Keratinocyte (primary cell): ENCODE results near the gene NME7. TPM values are rescaled to one million over a fixed set of nuclear protein-coding genes. Genes with fewer than 3 reads are reported as not detected.

ENCODE experiments used
- DNase-seq: peaks from one replicate; pipeline ENCODE4 v3.0.0-alpha.2; 2011; ENCODE audit warnings: low read depth, missing footprints, low spot score
- FAIRE-seq: peaks from 2 replicates; lab custom pipeline; 2011; peaks lifted over from hg19 to GRCh38; lab: Jason Lieb, UNC
- H2AFZ ChIP-seq: 2 replicates; pipeline ENCODE4 v1.6.0; 2012; ENCODE audit warnings: low read length, control low read depth, inconsistent platforms; ENCODE audit not compliant: control insufficient read depth
- H3K27ac ChIP-seq: 2 replicates; pipeline ENCODE4 v1.5.1; 2011; ENCODE audit warnings: low read length; ENCODE audit not compliant: control insufficient read depth, insufficient read depth
- H3K27me3 ChIP-seq: 3 replicates; pipeline ENCODE4 v1.6.0; 2011; ENCODE audit warnings: low read length; ENCODE audit not compliant: control insufficient read depth, insufficient read depth; ENCODE audit errors: extremely low read depth
- H3K36me3 ChIP-seq, 2 experiments: 2 replicates in 1 of 2; 3 replicates in 1 of 2; pipeline ENCODE4 v1.5.1; 2011; ENCODE audit warnings: low read length in 2 of 2, mild to moderate bottlenecking in 1 of 2; ENCODE audit not compliant: control insufficient read depth in 2 of 2, insufficient read depth in 2 of 2; ENCODE audit errors: extremely low read depth in 1 of 2
- H3K4me1 ChIP-seq: 3 replicates; pipeline ENCODE4 v1.5.1; 2011; ENCODE audit warnings: low read length; ENCODE audit not compliant: control insufficient read depth, insufficient read depth; ENCODE audit errors: extremely low read depth
- H3K4me2 ChIP-seq: 3 replicates; pipeline ENCODE4 v1.6.0; 2011; ENCODE audit warnings: low read depth, low read length; ENCODE audit not compliant: control insufficient read depth, insufficient read depth; ENCODE audit errors: extremely low read depth
- H3K4me3 ChIP-seq, 3 experiments: fragments of 200-600 bp in 1 of 3; sonication (generic) in 1 of 3; 2 replicates in 2 of 3; 3 replicates in 1 of 3; pipeline ENCODE4 v1.5.1; 2011 to 2016; ENCODE audit warnings: low read length in 3 of 3, mild to moderate bottlenecking in 3 of 3, control low read depth in 2 of 3, inconsistent platforms in 1 of 3, low read depth in 1 of 3, mixed read lengths in 1 of 3, mixed run types in 1 of 3, moderate library complexity in 1 of 3; ENCODE audit not compliant: control insufficient read depth in 2 of 3, insufficient read depth in 2 of 3; ENCODE audit errors: extremely low read depth in 1 of 3
- H3K79me2 ChIP-seq: 2 replicates; pipeline ENCODE4 v1.6.0; 2012; ENCODE audit warnings: low read length; ENCODE audit not compliant: control insufficient read depth, insufficient read depth
- H3K9ac ChIP-seq: 3 replicates; pipeline ENCODE4 v1.6.0; 2011; ENCODE audit warnings: low read length; ENCODE audit not compliant: control insufficient read depth, insufficient read depth; ENCODE audit errors: extremely low read depth
- H3K9me1 ChIP-seq: 3 replicates; pipeline ENCODE4 v1.6.0; 2011; ENCODE audit warnings: low read length; ENCODE audit not compliant: control insufficient read depth, insufficient read depth; ENCODE audit errors: extremely low read depth
- H3K9me3 ChIP-seq: 2 replicates; pipeline ENCODE4 v1.5.1; 2012; ENCODE audit warnings: low read depth, low read length; ENCODE audit not compliant: control insufficient read depth
- H4K20me1 ChIP-seq: 3 replicates; pipeline ENCODE4 v1.6.0; 2011; ENCODE audit warnings: low read length; ENCODE audit not compliant: control insufficient read depth, insufficient read depth; ENCODE audit errors: extremely low read depth
- EZH2 ChIP-seq: IDR thresholded peaks from one replicate; pipeline ENCODE4 v1.6.1; 2012; ENCODE audit warnings: inconsistent platforms, mild to moderate bottlenecking, low read length, moderate library complexity
- dilution Hi-C: fragments of 300-500 bp; cut with MboI; formaldehyde crosslinking; loops from one replicate; pipeline ENCODE4 v1.7.0; 2020; ENCODE audit warnings: low sequenced_read_pairs; ENCODE audit not compliant: extremely low pct_ligation_motif_present
- polyA plus RNA-seq, 5 experiments: library from polyadenylated mRNA; depleted of rRNA in 3 of 5; stranded (reverse) in 3 of 5; stranded (forward) in 1 of 5; unstranded in 1 of 5; fragments of >200 nt; gene quantifications; 1 replicate in 1 of 5; 2 replicates in 3 of 5; 3 replicates in 1 of 5; pipeline versions ENCODE4 v1.2.1 to v1.2.3, GENCODE V29; 2011 to 2012; ENCODE audit warnings: missing spikeins in 2 of 5, low read depth in 1 of 5, low replicate concordance in 1 of 5
- TF ChIP-seq, protein P1 (sequence below), 3 experiments: IDR thresholded peaks in 1 of 3; conservative IDR thresholded peaks in 1 of 3; optimal IDR thresholded peaks in 1 of 3; 2 replicates in 2 of 3; 3 replicates in 1 of 3; pipeline versions ENCODE3 to v1.5.1; 2011; ENCODE audit warnings: low read length in 3 of 3, mild to moderate bottlenecking in 3 of 3, moderate library complexity in 2 of 3, control low read depth in 1 of 3, inconsistent platforms in 1 of 3; ENCODE audit not compliant: insufficient read depth in 2 of 3; ENCODE audit errors: extremely low read depth in 1 of 3

The NME7 gene
- polyA plus RNA-seq, 1 donor (not counting 4 experiments of a cell fraction or from before 2014, with no cell fraction given) = 52.9 TPM

DNA sequence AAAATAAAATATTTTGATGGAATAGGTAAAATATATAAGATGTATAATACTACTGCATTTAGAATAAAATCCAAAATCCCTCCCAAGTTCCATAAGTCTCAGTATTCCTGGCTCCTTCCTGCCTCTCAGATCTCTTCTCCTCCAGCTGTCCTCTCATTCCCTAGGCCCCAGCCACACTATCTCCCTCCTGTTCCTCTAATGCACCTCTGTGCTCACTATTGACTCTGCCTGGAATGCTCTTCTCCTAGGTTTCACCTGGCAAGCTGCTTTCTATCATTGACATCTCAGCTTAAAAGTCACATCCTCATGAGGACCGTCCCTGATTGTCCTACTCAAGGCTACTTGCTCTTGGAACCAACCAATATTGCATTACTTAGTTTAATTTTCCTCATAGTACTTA, 7.2 kb downstream of the NME7 start:
- Histone ChIP-seq H3K36me3 (peaks cover 0 to 8% of the 10 kb centered on the region in 2 experiments), H3K27me3 (no peaks in the 10 kb centered on the region), H2AFZ (no peak overlapping the region), H3K9ac (no peak overlapping the region), H3K4me1 (peaks cover 27% of the 10 kb centered on the region), H3K9me3 (no peaks in the 10 kb centered on the region), H4K20me1 (no peaks in the 10 kb centered on the region), H3K27ac (no peak overlapping the region), H3K79me2 (peaks cover 30% of the 10 kb centered on the region), H3K4me3 (no peak overlapping the region), H3K9me1 (no peaks in the 10 kb centered on the region), H3K4me2 (no peak overlapping the region)
- dilution Hi-C loops = no loop called here
- DNase-seq (no peak), FAIRE-seq (no peak)
- TF ChIP-seq, protein P1, sequence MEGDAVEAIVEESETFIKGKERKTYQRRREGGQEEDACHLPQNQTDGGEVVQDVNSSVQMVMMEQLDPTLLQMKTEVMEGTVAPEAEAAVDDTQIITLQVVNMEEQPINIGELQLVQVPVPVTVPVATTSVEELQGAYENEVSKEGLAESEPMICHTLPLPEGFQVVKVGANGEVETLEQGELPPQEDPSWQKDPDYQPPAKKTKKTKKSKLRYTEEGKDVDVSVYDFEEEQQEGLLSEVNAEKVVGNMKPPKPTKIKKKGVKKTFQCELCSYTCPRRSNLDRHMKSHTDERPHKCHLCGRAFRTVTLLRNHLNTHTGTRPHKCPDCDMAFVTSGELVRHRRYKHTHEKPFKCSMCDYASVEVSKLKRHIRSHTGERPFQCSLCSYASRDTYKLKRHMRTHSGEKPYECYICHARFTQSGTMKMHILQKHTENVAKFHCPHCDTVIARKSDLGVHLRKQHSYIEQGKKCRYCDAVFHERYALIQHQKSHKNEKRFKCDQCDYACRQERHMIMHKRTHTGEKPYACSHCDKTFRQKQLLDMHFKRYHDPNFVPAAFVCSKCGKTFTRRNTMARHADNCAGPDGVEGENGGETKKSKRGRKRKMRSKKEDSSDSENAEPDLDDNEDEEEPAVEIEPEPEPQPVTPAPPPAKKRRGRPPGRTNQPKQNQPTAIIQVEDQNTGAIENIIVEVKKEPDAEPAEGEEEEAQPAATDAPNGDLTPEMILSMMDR (optimal IDR thresholded peaks at IDR 0.05 in 1 of 3, IDR thresholded peaks at IDR 0.05 in 1 of 3, conservative IDR thresholded peaks at IDR 0.05 in 1 of 3; ENCODE audit: extremely low read depth in 1 of 3, insufficient read depth in 2 of 3, low read length in 3 of 3) = no peak
- no peak for TF ChIP-seq EZH2

DNA sequence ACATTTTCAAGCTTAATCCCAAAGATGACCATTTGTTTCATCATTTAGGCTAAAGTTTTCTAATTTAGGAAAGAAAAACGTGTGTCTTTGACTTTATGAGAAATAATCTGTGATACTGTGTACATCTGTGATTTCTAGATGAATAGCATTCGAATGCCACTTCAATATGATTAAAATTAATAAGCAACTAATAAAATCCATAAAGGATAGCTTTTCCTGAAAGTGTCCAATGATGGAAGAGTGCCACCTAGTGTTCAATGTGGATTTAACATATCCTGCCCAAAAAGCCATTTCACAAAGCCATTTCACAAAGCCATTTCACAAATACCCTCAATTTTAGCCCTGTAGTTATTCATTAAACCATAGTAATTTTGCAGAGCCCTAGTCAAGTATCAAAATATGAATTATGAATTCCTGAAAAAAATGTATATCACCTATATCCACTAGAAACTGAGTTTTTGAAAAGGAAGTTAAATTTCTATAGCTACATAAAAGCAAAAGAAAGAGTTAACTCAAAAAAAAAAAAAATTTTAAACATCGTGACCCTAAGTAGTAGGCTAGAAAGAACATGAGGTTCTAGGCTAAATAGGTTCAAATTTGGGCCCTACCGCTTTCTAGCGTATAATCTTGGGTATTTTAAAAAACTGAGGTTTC, 19.1 kb downstream of the NME7 start:
- H3K9ac ChIP-seq = no peak overlapping the region
- TF ChIP-seq EZH2 = no peak
- TF ChIP-seq, protein P1 (optimal IDR thresholded peaks at IDR 0.05 in 1 of 3, IDR thresholded peaks at IDR 0.05 in 1 of 3, conservative IDR thresholded peaks at IDR 0.05 in 1 of 3; ENCODE audit: extremely low read depth in 1 of 3, insufficient read depth in 2 of 3, low read length in 3 of 3) = peak in 2 of 3 experiments; percentile 56 to 57
- no peaks in the 10 kb centered on the region for H3K9me1 ChIP-seq
- FAIRE-seq (peak; percentile 74), DNase-seq (no peak)
- no peaks in the 10 kb centered on the region for H3K36me3 ChIP-seq
- no peak overlapping the region for H3K27ac ChIP-seq
- no peak overlapping the region for H3K4me2 ChIP-seq
- H3K4me1 ChIP-seq = no peaks in the 10 kb centered on the region
- peaks cover 16% of the 10 kb centered on the region for H3K79me2 ChIP-seq
- H3K9me3 ChIP-seq = no peaks in the 10 kb centered on the region
- no peaks in the 10 kb centered on the region for H4K20me1 ChIP-seq
- no peaks in the 10 kb centered on the region for H3K27me3 ChIP-seq
- no peak overlapping the region for H2AFZ ChIP-seq
- dilution Hi-C loops = no loop called here
- H3K4me3 ChIP-seq = no peak overlapping the region
